B cell (primary cell): ENCODE measurements around the gene TMEM266.

Source experiments
- CTCF ChIP-seq: fragments of 200-600 bp; IDR thresholded peaks from one replicate; pipeline ENCODE4 v1.8.0; 2022; ENCODE audit warnings: antibody characterized with exemption, mild to moderate bottlenecking
- EZH2 ChIP-seq: IDR thresholded peaks from 2 replicates; pipeline ENCODE4 v1.6.1; 2012; ENCODE audit warnings: borderline replicate concordance, low read depth, mild to moderate bottlenecking, moderate library complexity, low read length; ENCODE audit not compliant: insufficient read depth, poor library complexity, severe bottlenecking

- TF ChIP-seq CTCF (no peak), EZH2 (no peak)
These were observed 104.8 kb downstream of the TMEM266 start for GRCh38 chr15:76164602-76165001.
